ENCODE results near the gene MGST3.

GRCh38 chr1:165598676-165599059, 32.4 kb upstream of the MGST3 start:
- no peak for TF ChIP-seq EZH2 (IDR thresholded peaks at IDR 0.05; ENCODE audit: low read length)
- TF ChIP-seq CTCF (optimal IDR thresholded peaks at IDR 0.05 in 1 of 3, IDR thresholded peaks at IDR 0.05 in 1 of 3, conservative IDR thresholded peaks at IDR 0.05 in 1 of 3; ENCODE audit: extremely low read depth in 1 of 3, insufficient read depth in 2 of 3, low read length in 3 of 3): no peak

All from keratinocyte (primary cell).